GM10266 (cell line): ENCODE results near the gene UFSP2.

Experiments used
- DNase-seq: peaks from one replicate; pipeline ENCODE4 v3.0.0; 2012; ENCODE audit errors: extremely low spot score
- CTCF ChIP-seq: IDR thresholded peaks from 2 replicates; pipeline ENCODE4 v1.5.1; 2012; ENCODE audit warnings: mild to moderate bottlenecking, low read depth; ENCODE audit not compliant: control insufficient read depth, insufficient read depth; ENCODE audit errors: missing control alignments

UFSP2 gene

GRCh38 chr4:185457136-185457535 is 31.4 kb upstream of the UFSP2 start:
- DNase-seq = no peak
- TF ChIP-seq CTCF = no peak

GRCh38 chr4:185456131-185456530 is 30.4 kb upstream of the UFSP2 start:
- no peak for DNase-seq
- no peak for TF ChIP-seq CTCF

- DNase-seq = no peak
- TF ChIP-seq CTCF = no peak
Measured at GRCh38 chr4:185445209-185445608, 19.4 kb upstream of the UFSP2 start.

GRCh38 chr4:185441479-185441878 is 15.7 kb upstream of the UFSP2 start:
- no peak for TF ChIP-seq CTCF
- no peak for DNase-seq

GRCh38 chr4:185437809-185438208 is 12.0 kb upstream of the UFSP2 start:
- TF ChIP-seq CTCF = no peak
- DNase-seq = no peak

GRCh38 chr4:185435466-185435865 is 9.7 kb upstream of the UFSP2 start:
- no peak for TF ChIP-seq CTCF
- no peak for DNase-seq

GRCh38 chr4:185429660-185430059 is 3.9 kb upstream of the UFSP2 start:
- no peak for TF ChIP-seq CTCF
- DNase-seq = no peak
